Effector memory CD4-positive, alpha-beta T cell (primary cell): ENCODE data around the gene EMC9.
A peak's percentile ranks its signal among the peaks of the same experiment; 100 is the strongest.

Experiments used
- DNase-seq, 3 donors: peaks; one replicate each; pipeline ENCODE4 v3.0.0-alpha.2; 2020
- H3K27ac ChIP-seq: 2 replicates; pipeline ENCODE4 v1.7.0; 2013; ENCODE audit warnings: mild to moderate bottlenecking, low read length, moderate library complexity; ENCODE audit not compliant: insufficient read depth, poor library complexity, severe bottlenecking
- H3K27me3 ChIP-seq: replicated peaks from 2 replicates; pipeline ENCODE4 v1.7.0; 2013; ENCODE audit warnings: mild to moderate bottlenecking, low read length; ENCODE audit not compliant: insufficient read depth, control insufficient read depth, poor library complexity, severe bottlenecking
- H3K36me3 ChIP-seq: 2 replicates; pipeline ENCODE4 v1.7.0; 2013; ENCODE audit warnings: mild to moderate bottlenecking, low read length, moderate library complexity; ENCODE audit not compliant: control insufficient read depth, insufficient read depth
- H3K4me1 ChIP-seq: 2 replicates; pipeline ENCODE4 v1.7.0; 2013; ENCODE audit warnings: low read length, mild to moderate bottlenecking; ENCODE audit not compliant: control insufficient read depth, insufficient read depth, poor library complexity, severe bottlenecking
- H3K4me3 ChIP-seq: 2 replicates; pipeline ENCODE4 v1.7.0; 2013; ENCODE audit warnings: low read length, low read depth, mild to moderate bottlenecking; ENCODE audit not compliant: insufficient read depth, poor library complexity, severe bottlenecking
- H3K9me3 ChIP-seq: 2 replicates; pipeline ENCODE4 v1.7.0; 2013; ENCODE audit warnings: mild to moderate bottlenecking, low read length, moderate library complexity; ENCODE audit not compliant: control insufficient read depth
- total RNA-seq, 3 donors: gene quantifications; one replicate each; lab custom pipeline; 2026; lab: John Stamatoyannopoulos, UW

Gene EMC9, protein sequence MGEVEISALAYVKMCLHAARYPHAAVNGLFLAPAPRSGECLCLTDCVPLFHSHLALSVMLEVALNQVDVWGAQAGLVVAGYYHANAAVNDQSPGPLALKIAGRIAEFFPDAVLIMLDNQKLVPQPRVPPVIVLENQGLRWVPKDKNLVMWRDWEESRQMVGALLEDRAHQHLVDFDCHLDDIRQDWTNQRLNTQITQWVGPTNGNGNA
- 4.8 to 6.3 (median 5.9) reads per million in 3 donors for total RNA-seq

DNA sequence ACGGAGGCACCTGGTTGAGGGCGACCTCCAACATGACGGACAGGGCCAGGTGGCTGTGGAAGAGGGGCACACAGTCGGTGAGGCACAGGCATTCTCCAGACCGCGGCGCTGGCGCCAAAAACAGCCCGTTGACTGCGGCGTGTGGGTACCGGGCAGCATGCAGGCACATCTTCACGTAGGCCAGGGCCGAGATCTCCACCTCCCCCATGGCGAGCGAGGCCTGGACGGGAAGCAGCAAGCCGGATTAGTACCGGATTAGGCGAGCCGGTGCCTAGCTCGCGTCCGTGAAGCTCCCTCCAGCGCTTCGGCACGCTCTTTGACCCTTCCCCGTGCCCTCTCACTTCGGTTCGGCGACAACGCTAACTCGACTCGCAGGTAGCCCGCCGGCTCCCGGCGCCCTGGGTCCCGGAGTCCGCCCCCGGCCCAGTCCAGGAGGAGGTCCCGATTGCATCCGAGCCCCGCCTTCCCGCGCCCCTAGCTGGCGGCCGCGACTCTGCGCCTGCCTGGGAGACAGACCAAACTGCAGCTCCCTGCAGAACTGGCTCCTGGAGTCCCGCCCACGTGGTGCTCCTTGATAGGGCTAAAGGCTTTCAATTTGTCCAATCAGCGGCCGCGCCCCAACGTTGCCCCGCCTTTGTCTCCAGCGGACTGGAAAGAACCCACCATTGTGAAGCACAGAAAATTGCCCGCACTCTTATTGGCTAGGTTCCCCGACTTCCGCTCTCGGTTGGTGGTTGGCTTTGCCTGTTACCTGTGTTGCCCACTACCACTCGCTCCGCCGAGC is at the start of gene EMC9:
Gene EMC9, minus strand, starts transcription at position 495 of the 784 bp plus-strand sequence. Its CDS starts 287 bp downstream, at position 208.
- peaks cover 30% of the 10 kb centered on the region for H3K36me3 ChIP-seq
- H3K4me1 ChIP-seq: peaks cover 46% of the 10 kb centered on the region
- H3K27ac ChIP-seq: peak within 1 kb of the TSS; percentile 77
- H3K4me3 ChIP-seq: peak within 1 kb of the TSS; percentile 84
- H3K9me3 ChIP-seq: no peaks in the 10 kb centered on the region
- peak; percentile 99 to 100 (median 100) for DNase-seq
- no peaks in the 10 kb centered on the region for H3K27me3 ChIP-seq

DNA sequence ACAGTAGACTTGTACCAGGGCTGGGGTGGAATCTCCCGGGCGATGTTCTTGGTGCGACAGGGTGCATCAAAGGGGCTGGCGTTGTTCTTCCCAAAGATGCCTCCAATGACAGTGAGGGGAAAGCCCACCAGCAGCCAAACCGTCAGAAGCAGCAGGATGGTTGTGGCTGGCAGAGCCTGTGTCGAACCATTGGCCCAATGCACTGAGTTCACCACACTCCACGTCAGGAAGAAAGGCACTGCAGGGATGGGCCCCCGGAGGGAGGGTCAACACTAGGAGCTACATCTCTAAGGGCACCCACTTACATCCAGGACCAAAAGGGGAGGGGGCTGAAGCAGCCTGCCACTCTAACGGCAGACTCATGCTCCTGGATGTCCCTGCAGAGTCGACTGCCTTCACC is 49.0 kb upstream of the EMC9 start:
- Histone ChIP-seq H3K4me1 (peaks cover 28% of the 10 kb centered on the region), H3K36me3 (peaks cover 29% of the 10 kb centered on the region), H3K4me3 (no peak overlapping the region), H3K27ac (no peak overlapping the region), H3K27me3 (no peaks in the 10 kb centered on the region), H3K9me3 (no peaks in the 10 kb centered on the region)
- no peak for DNase-seq

DNA sequence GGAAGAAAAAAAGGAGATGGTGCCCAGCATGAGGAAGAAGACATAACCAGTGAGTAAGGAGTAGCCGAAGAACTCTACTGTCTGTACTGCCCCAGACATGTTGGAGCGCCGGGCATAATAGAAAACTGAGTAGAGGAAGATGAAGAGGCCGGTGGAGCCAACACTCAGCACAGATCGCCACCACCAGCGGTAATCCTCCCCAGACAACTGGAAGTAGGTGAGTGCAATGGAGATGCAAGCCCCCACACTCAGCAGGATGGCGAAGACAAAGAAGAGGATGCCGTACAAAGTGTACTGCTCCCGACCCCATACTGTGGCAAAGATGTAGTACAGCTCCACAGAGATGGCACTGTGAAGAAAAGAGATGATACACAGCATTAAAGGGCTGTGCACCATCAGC is 48.1 kb upstream of the EMC9 start:
- peaks cover 37% of the 10 kb centered on the region for H3K36me3 ChIP-seq
- H3K4me1 ChIP-seq: peaks cover 20% of the 10 kb centered on the region
- no peak overlapping the region for H3K4me3 ChIP-seq
- no peaks in the 10 kb centered on the region for H3K9me3 ChIP-seq
- no peak for DNase-seq
- no peaks in the 10 kb centered on the region for H3K27me3 ChIP-seq
- peak overlapping the region; percentile 81 for H3K27ac ChIP-seq

DNA sequence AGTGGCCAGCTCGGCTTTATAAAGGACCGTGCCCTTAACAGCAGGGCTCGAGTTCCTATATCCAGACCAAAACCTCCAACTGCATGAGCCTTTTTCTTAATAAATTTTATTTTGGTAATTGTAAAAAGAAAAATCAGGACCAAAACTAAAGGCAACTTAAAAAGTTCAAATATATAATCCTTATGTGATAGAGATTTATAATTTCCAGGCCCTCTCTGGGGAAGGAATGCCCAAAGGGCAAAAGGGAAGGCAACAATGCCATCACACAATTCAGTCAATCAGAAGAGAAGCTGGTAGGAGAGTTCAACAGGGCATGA is 47.6 kb upstream of the EMC9 start:
- Histone ChIP-seq H3K36me3 (peaks cover 41% of the 10 kb centered on the region), H3K9me3 (no peaks in the 10 kb centered on the region), H3K4me1 (peaks cover 19% of the 10 kb centered on the region), H3K4me3 (peak overlapping the region; percentile 74), H3K27ac (peak overlapping the region; percentile 81), H3K27me3 (no peaks in the 10 kb centered on the region)
- DNase-seq: no peak

DNA sequence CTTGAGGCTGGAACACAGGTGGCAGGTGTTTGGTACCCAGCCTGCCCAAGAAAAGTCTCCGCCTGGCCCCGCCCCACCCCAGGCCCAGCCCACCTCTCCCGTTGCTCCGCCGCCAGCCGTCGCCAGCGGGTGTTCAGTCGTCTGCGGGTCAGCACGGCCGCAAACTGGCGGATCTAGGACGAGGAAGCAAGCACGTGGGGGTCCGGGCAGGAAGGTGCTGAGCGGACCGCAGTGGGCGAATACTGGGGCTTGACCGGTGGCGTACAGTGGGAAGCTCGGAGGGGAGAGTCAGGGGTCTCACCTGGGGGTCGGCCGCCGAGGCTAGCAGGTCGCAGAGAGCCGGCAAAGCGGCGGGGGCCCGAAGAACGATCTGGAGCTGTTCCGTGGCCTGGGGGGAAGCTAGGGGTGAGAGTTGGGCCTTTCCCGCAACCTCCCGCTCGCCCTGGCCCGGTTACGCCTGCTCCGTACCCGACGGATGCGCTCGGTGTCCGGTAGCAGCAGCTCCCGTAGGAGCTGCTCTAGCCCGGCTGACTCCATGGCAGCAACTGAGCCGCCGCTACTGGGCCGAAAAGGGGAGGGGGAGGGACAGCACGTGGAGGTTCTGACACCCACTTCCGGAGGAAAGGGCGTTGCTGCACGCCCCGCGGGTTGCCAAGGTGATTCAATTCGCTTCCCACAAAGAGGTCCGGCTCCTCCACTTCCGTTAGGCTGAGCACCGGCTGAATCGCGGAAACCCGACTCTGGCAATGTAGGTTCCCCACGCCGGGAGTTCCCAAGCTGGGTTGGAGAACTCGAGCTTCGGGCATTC is 47.1 kb upstream of the EMC9 start, which contains the start of gene IPO4:
Gene IPO4, minus strand, starts transcription at position 566 of the 808 bp plus-strand sequence. Its CDS starts 29 bp downstream, at position 537.
- Histone ChIP-seq H3K9me3 (no peaks in the 10 kb centered on the region), H3K4me3 (peak within 1 kb of the TSS; percentile 74), H3K27me3 (no peaks in the 10 kb centered on the region), H3K4me1 (peaks cover 19% of the 10 kb centered on the region), H3K36me3 (peaks cover 46% of the 10 kb centered on the region), H3K27ac (peak within 1 kb of the TSS; percentile 81)
- DNase-seq: peak; percentile 92 to 95 (median 94)

DNA sequence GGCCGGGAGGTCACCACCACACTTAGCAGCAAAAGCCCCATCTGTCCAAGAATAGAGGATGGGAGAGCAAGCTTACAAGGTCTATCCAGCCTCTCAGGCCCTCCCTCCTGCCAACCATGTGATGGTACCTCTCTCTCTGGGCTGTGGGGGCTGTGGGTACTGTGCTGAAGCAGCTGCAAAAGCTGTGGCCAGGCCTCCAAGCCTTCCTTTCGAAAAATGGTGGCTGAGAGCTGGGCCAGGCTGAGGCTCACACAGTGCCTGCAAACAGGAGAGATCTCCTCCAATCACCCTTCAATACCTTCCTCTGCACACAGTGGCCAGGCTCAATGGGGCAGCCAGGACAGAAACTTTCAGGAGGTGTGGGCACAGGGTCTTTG is 46.1 kb upstream of the EMC9 start:
- Histone ChIP-seq H3K27ac (peak overlapping the region; percentile 81), H3K9me3 (no peaks in the 10 kb centered on the region), H3K27me3 (no peaks in the 10 kb centered on the region), H3K4me1 (peaks cover 19% of the 10 kb centered on the region), H3K4me3 (peak overlapping the region; percentile 74), H3K36me3 (peaks cover 53% of the 10 kb centered on the region)
- DNase-seq: no peak

DNA sequence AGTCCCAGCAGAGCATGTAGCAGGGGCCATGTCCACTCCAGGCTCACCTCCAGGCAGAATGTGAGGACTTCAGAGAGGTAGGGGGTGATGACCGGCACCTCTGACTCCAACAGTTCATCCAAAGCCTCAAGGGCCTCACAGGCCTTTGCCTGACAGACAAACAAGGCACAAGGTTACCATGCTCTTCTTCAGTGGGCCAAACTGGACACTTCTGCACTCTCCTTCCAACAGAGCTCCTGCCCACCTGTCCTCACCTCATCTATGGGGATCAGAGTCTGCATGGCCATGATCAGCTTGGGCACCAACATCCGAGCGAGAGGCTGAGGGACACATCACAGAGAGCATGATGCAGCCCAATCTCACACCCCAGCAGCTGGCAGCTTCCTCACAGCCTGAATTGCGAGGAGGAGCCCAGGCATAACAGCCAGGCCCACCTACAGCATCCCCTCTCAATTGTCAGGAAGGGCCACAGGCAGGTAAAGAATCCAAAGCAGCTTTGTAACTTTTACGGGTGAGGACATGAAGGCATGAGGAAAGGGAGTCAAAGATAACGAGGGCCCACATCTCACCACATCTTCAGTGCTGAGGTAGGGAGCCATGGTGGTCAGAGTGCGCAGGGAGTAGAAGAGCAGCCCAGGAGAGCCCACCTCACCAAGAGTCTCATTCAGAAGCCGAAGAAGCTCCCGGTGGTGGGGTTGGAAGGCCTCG is 45.6 kb upstream of the EMC9 start:
- Histone ChIP-seq H3K27me3 (no peaks in the 10 kb centered on the region), H3K9me3 (no peaks in the 10 kb centered on the region), H3K36me3 (peaks cover 55% of the 10 kb centered on the region), H3K4me1 (peaks cover 19% of the 10 kb centered on the region), H3K4me3 (no peak overlapping the region), H3K27ac (peak overlapping the region; percentile 81)
- no peak for DNase-seq

- H3K4me1 ChIP-seq: peaks cover 19% of the 10 kb centered on the region
- H3K27me3 ChIP-seq: no peaks in the 10 kb centered on the region
- H3K27ac ChIP-seq: no peak overlapping the region
- no peak overlapping the region for H3K4me3 ChIP-seq
- H3K9me3 ChIP-seq: no peaks in the 10 kb centered on the region
- no peak for DNase-seq
- peaks cover 68% of the 10 kb centered on the region for H3K36me3 ChIP-seq
These were observed 44.4 kb upstream of the EMC9 start for GRCh38 chr14:24185741-24186140.

- no peak for DNase-seq
- no peak overlapping the region for H3K27ac ChIP-seq
- no peaks in the 10 kb centered on the region for H3K27me3 ChIP-seq
- H3K36me3 ChIP-seq: peaks cover 71% of the 10 kb centered on the region
- no peak overlapping the region for H3K4me3 ChIP-seq
- H3K4me1 ChIP-seq: peaks cover 19% of the 10 kb centered on the region
- no peaks in the 10 kb centered on the region for H3K9me3 ChIP-seq
These were observed 43.6 kb upstream of the EMC9 start for GRCh38 chr14:24185026-24185425.
